K562 (cell line): ENCODE results near the gene RNF214. TPM values are rescaled to one million over a fixed set of nuclear protein-coding genes. Genes with fewer than 3 reads are reported as not detected.

ENCODE experiments used
- BCLAF1 ChIP-seq, 2 experiments: fragments of 450-650 bp in 1 of 2; IDR thresholded peaks; 2 replicates each; pipeline ENCODE4 v1.6.1; 2011 to 2017; ENCODE audit warnings: low read depth in 2 of 2, antibody characterized with exemption in 1 of 2, borderline replicate concordance in 1 of 2, low read length in 1 of 2, mild to moderate bottlenecking in 1 of 2, mixed read lengths in 1 of 2; ENCODE audit not compliant: control insufficient read depth in 1 of 2
- EP400 ChIP-seq: fragments of 450-650 bp; IDR thresholded peaks from 2 replicates; pipeline ENCODE4 v1.6.1; 2017; ENCODE audit warnings: antibody characterized with exemption, mild to moderate bottlenecking, moderate library complexity
- FOXJ2 ChIP-seq: fragments of 200-800 bp; sonication (Bioruptor generic); IDR thresholded peaks from 2 replicates; pipeline ENCODE4 v1.6.1; 2016; ENCODE audit warnings: missing genetic modification characterization, missing compliant biosample characterization
- HMGXB4 ChIP-seq: sonication (generic); formaldehyde crosslinking; IDR thresholded peaks from 2 replicates; pipeline ENCODE4 v1.8.1; 2023; ENCODE audit warnings: mild to moderate bottlenecking, missing genetic modification reagents
- JUNB ChIP-seq: fragments of 450-650 bp; formaldehyde crosslinking; conservative IDR thresholded peaks from 2 replicates; pipeline ENCODE4 v1.4.0; 2020; ENCODE audit warnings: mild to moderate bottlenecking
- NCOA4 ChIP-seq: fragments of 450-650 bp; IDR thresholded peaks from 2 replicates; pipeline ENCODE4 v1.6.1; 2018; ENCODE audit warnings: mild to moderate bottlenecking; ENCODE audit not compliant: partially characterized antibody
- RB1 ChIP-seq: fragments of 450-650 bp; IDR thresholded peaks from 2 replicates; pipeline ENCODE4 v1.6.1; 2017; ENCODE audit warnings: low read depth, mild to moderate bottlenecking
- RBFOX2 ChIP-seq: fragments of 200-400 bp; formaldehyde crosslinking; IDR thresholded peaks from 2 replicates; pipeline ENCODE4 v1.6.1; 2017; ENCODE audit warnings: low read depth, mild to moderate bottlenecking, low read length, moderate library complexity
- SMAD2 ChIP-seq: fragments of 150-350 bp; IDR thresholded peaks from 2 replicates; pipeline ENCODE4 v1.6.1; 2014; ENCODE audit warnings: low read depth, mild to moderate bottlenecking, low read length
- TAF9B ChIP-seq: fragments of 450-650 bp; IDR thresholded peaks from 2 replicates; pipeline ENCODE4 v1.6.1; 2018; ENCODE audit warnings: mild to moderate bottlenecking; ENCODE audit not compliant: partially characterized antibody
- TGIF2 ChIP-seq: sonication (generic); formaldehyde crosslinking; IDR thresholded peaks from 2 replicates; pipeline ENCODE4 v1.8.1; 2022; ENCODE audit warnings: mild to moderate bottlenecking, missing genetic modification reagents, moderate library complexity
- TRIM25 ChIP-seq: fragments of 450-650 bp; IDR thresholded peaks from 2 replicates; pipeline ENCODE4 v1.7.0; 2016; ENCODE audit warnings: borderline replicate concordance
- USF2 ChIP-seq: sonication (generic); formaldehyde crosslinking; IDR thresholded peaks from 2 replicates; pipeline ENCODE4 v1.5.0; 2020; ENCODE audit warnings: missing genetic modification reagents
- ZFP1 ChIP-seq: fragments of 450-650 bp; formaldehyde crosslinking; IDR thresholded peaks from 2 replicates; pipeline ENCODE4 v1.4.0; 2020; ENCODE audit warnings: mild to moderate bottlenecking, mixed read lengths
- ZFP36 ChIP-seq: fragments of 150-350 bp; IDR thresholded peaks from 2 replicates; pipeline ENCODE4 v1.6.1; 2018; ENCODE audit warnings: low read length, low read depth; ENCODE audit not compliant: partially characterized antibody
- ZKSCAN1 ChIP-seq: fragments of 150-350 bp; IDR thresholded peaks from 2 replicates; pipeline ENCODE4 v1.6.1; 2016; ENCODE audit warnings: low read depth, low read length
- ZNF274 ChIP-seq: IDR thresholded peaks from 2 replicates; pipeline ENCODE4 v1.6.1; 2011; ENCODE audit warnings: low read depth, mild to moderate bottlenecking, low read length, moderate library complexity, borderline replicate concordance
- ZNF3 ChIP-seq: fragments of 250-450 bp; sonication (Bioruptor Pico); IDR thresholded peaks from 2 replicates; pipeline ENCODE4 v1.5.0; 2021; ENCODE audit warnings: mild to moderate bottlenecking, moderate library complexity
- ZNF408 ChIP-seq: fragments of 250-450 bp; sonication (Bioruptor Pico); IDR thresholded peaks from 2 replicates; pipeline ENCODE4 v1.4.0; 2020; ENCODE audit warnings: low read depth, mild to moderate bottlenecking, moderate library complexity
- ZNF584 ChIP-seq: fragments of 200-800 bp; sonication (Bioruptor generic); IDR thresholded peaks from 2 replicates; pipeline ENCODE4 v1.6.1; 2016; ENCODE audit warnings: low read depth, mild to moderate bottlenecking, missing genetic modification characterization, missing compliant biosample characterization
- ZNF764 ChIP-seq: fragments of 250-450 bp; sonication (Bioruptor Pico); IDR thresholded peaks from 2 replicates; pipeline ENCODE4 v1.4.0; 2020; ENCODE audit warnings: low read depth, mild to moderate bottlenecking, moderate library complexity
- polyA plus RNA-seq, 8 experiments: library from polyadenylated mRNA; depleted of rRNA in 4 of 8; stranded (reverse) in 5 of 8; unstranded in 3 of 8; fragments of >200 nt; fragmentation: Nextera tagmentation in 2 of 8; fragmentation: Illumina TruSeq in 1 of 8; extraction: Ambion mirVana in 2 of 8; extraction: Trizol in 1 of 8; gene quantifications; 2 replicates each; pipeline versions ENCODE4 v1.2.1 to v1.2.3, GENCODE V29; 2011 to 2014; ENCODE audit warnings: inconsistent platforms in 1 of 8, missing spikeins in 1 of 8
- total RNA-seq, 7 experiments: library from RNA; depleted of rRNA in 6 of 7; stranded (reverse); fragments of >200 nt in 6 of 7; fragmentation: Illumina TruSeq in 2 of 7; extraction: Trizol in 2 of 7; gene quantifications; 2 replicates each; pipeline versions ENCODE4 v1.2.1 to v1.2.3, GENCODE V29; 2011 to 2021; ENCODE audit warnings: low replicate concordance in 1 of 7

Gene RNF214
- total and polyA plus RNA-seq, 9 of the 15 experiments (the other 6 are each of a cell fraction or from before 2014, with no cell fraction given), result 6.6 to 24.8 (median 11.9) TPM

GRCh38 chr11:117232092-117232878, at the start of gene RNF214 (continued):
- TF ChIP-seq BCLAF1 (IDR thresholded peaks at IDR 0.05; ENCODE audit: borderline replicate concordance in 1 of 2, control insufficient read depth in 1 of 2, low read depth in 2 of 2, low read length in 1 of 2) (peak in 1 of 2 experiments; percentile 76; a peak in 1 of 4 replicates), ZNF3 (no peak), ZNF274 (no peak), ZFP1 (CRISPR knock-in tag) (no peak), TAF9B (no peak), ZNF584 (no peak), ZFP36 (no peak), ZNF408 (CRISPR knock-in tag) (no peak), USF2 (CRISPR knock-in tag) (no peak), SMAD2 (no peak), ZNF764 (CRISPR knock-in tag) (no peak), NCOA4 (no peak), TGIF2 (CRISPR knock-in tag) (no peak), TRIM25 (no peak), RB1 (peak; percentile 91), RBFOX2 (peak; percentile 82), JUNB (CRISPR knock-in tag) (no peak), FOXJ2 (tag) (no peak), HMGXB4 (CRISPR knock-in tag) (0 out of 2 replicates have a peak, but pooled peaks have one; percentile 37), EP400 (peak; percentile 82), ZKSCAN1 (no peak)
